HEK293 (cell line): ENCODE data around the gene ACSS1.

ENCODE experiments used
- CTCF ChIA-PET: fragments of 350-600 bp; formaldehyde crosslinking; extraction: SDS; loops from one replicate; lab custom pipeline; 2021; ENCODE audit warnings: antibody characterized with exemption; lab: Yijun Ruan, JAX
- POLR2A ChIA-PET: fragments of 300-600 bp; formaldehyde crosslinking; extraction: SDS; loops from one replicate; lab custom pipeline; 2020; ENCODE audit warnings: antibody characterized with exemption, inconsistent platforms; lab: Yijun Ruan, JAX
- H3K27ac ChIP-seq: fragments of 200-500 bp; sonication (Bioruptor generic); 2 replicates; pipeline ENCODE4 v1.5.1; 2014; ENCODE audit warnings: low read depth, low read length, control low read depth, inconsistent platforms; ENCODE audit errors: extremely low read depth
- H3K36me3 ChIP-seq, 2 experiments: fragments of 200-500 bp in 1 of 2; sonication (Bioruptor generic) in 1 of 2; 1 replicate in 1 of 2; 2 replicates in 1 of 2; pipeline ENCODE4 v1.5.1; 2014 to 2017; ENCODE audit warnings: inconsistent platforms in 2 of 2, low read length in 2 of 2; ENCODE audit not compliant: control insufficient read depth in 2 of 2, insufficient read depth in 1 of 2
- H3K4me1 ChIP-seq: fragments of 200-500 bp; sonication (Bioruptor generic); 2 replicates; pipeline ENCODE4 v1.5.1; 2014; ENCODE audit warnings: mild to moderate bottlenecking, low read length, inconsistent platforms; ENCODE audit not compliant: control insufficient read depth, insufficient read depth
- H3K4me3 ChIP-seq: 2 replicates; pipeline ENCODE4 v1.5.1; 2011; ENCODE audit warnings: low read depth, mild to moderate bottlenecking, control low read depth, low read length, moderate library complexity
- H3K9me3 ChIP-seq: fragments of 200-500 bp; sonication (Bioruptor generic); 2 replicates; pipeline ENCODE4 v1.5.1; 2014; ENCODE audit warnings: low read depth, low read length, inconsistent platforms; ENCODE audit not compliant: control insufficient read depth, insufficient read depth
- GFI1B ChIP-seq: fragments of 450-650 bp; formaldehyde crosslinking; IDR thresholded peaks from 2 replicates; pipeline ENCODE4 v1.5.1; 2016; ENCODE audit warnings: missing biosample characterization, missing genetic modification characterization
- GLI2 ChIP-seq: fragments of 450-650 bp; formaldehyde crosslinking; IDR thresholded peaks from 2 replicates; pipeline ENCODE4; 2017; ENCODE audit warnings: missing biosample characterization, missing genetic modification characterization, low read depth, borderline replicate concordance
- GLIS1 ChIP-seq: fragments of 450-650 bp; formaldehyde crosslinking; IDR thresholded peaks from 2 replicates; pipeline ENCODE4 v1.5.1; 2016; ENCODE audit warnings: missing biosample characterization, missing genetic modification characterization
- HOXC10 ChIP-seq: sonication (generic); formaldehyde crosslinking; IDR thresholded peaks from 2 replicates; pipeline ENCODE4 v1.8.1; 2023; ENCODE audit warnings: mild to moderate bottlenecking, missing genetic modification reagents
- KLF1 ChIP-seq: fragments of 450-650 bp; formaldehyde crosslinking; IDR thresholded peaks from 2 replicates; pipeline ENCODE4 v1.5.1; 2016; ENCODE audit warnings: missing biosample characterization, missing genetic modification characterization
- KLF8 ChIP-seq: fragments of 450-650 bp; formaldehyde crosslinking; IDR thresholded peaks from 2 replicates; pipeline ENCODE4 v1.5.1; 2016; ENCODE audit warnings: missing biosample characterization, missing genetic modification characterization
- MEIS1 ChIP-seq: sonication (generic); formaldehyde crosslinking; IDR thresholded peaks from 2 replicates; pipeline ENCODE4 v1.8.1; 2022; ENCODE audit warnings: missing genetic modification reagents, mild to moderate bottlenecking, borderline replicate concordance
- OVOL3 ChIP-seq: fragments of 450-650 bp; formaldehyde crosslinking; IDR thresholded peaks from 2 replicates; pipeline ENCODE4 v1.5.1; 2016; ENCODE audit warnings: missing biosample characterization, missing genetic modification characterization
- WT1 ChIP-seq: fragments of 450-650 bp; formaldehyde crosslinking; IDR thresholded peaks from 2 replicates; pipeline ENCODE4 v1.5.1; 2016; ENCODE audit warnings: missing biosample characterization, missing genetic modification characterization
- ZIC2 ChIP-seq: fragments of 450-650 bp; formaldehyde crosslinking; IDR thresholded peaks from 2 replicates; pipeline ENCODE4 v1.5.1; 2016; ENCODE audit warnings: missing biosample characterization, missing genetic modification characterization
- ZNF121 ChIP-seq: fragments of 450-650 bp; formaldehyde crosslinking; IDR thresholded peaks from 2 replicates; pipeline ENCODE4 v1.5.1; 2016; ENCODE audit warnings: missing biosample characterization, missing genetic modification characterization
- ZNF132 ChIP-seq: fragments of 450-650 bp; formaldehyde crosslinking; IDR thresholded peaks from 2 replicates; pipeline ENCODE4 v1.5.1; 2017; ENCODE audit warnings: missing biosample characterization, missing genetic modification characterization, borderline replicate concordance
- ZNF174 ChIP-seq: fragments of 450-650 bp; formaldehyde crosslinking; IDR thresholded peaks from 2 replicates; pipeline ENCODE4 v1.5.0; 2017; ENCODE audit warnings: missing biosample characterization, mild to moderate bottlenecking, missing genetic modification characterization
- ZNF248 ChIP-seq: fragments of 450-650 bp; formaldehyde crosslinking; IDR thresholded peaks from 2 replicates; pipeline ENCODE4 v1.5.1; 2017; ENCODE audit warnings: missing biosample characterization, missing genetic modification characterization
- ZNF510 ChIP-seq: fragments of 450-650 bp; formaldehyde crosslinking; IDR thresholded peaks from 2 replicates; pipeline ENCODE4 v1.5.1; 2018; ENCODE audit warnings: mild to moderate bottlenecking, missing genetic modification characterization, missing biosample characterization; ENCODE audit not compliant: insufficient replicate concordance
- ZNF600 ChIP-seq: fragments of 450-650 bp; formaldehyde crosslinking; IDR thresholded peaks from 2 replicates; pipeline ENCODE4 v1.5.1; 2016; ENCODE audit warnings: missing biosample characterization, missing genetic modification characterization
- ZNF707 ChIP-seq: fragments of 450-650 bp; formaldehyde crosslinking; IDR thresholded peaks from 2 replicates; pipeline ENCODE4 v1.5.1; 2016; ENCODE audit warnings: missing biosample characterization, missing genetic modification characterization
- ZNF768 ChIP-seq: fragments of 450-650 bp; formaldehyde crosslinking; IDR thresholded peaks from 2 replicates; pipeline ENCODE4 v1.5.1; 2018; ENCODE audit warnings: missing biosample characterization, mild to moderate bottlenecking, missing genetic modification characterization
- ZNF776 ChIP-seq: fragments of 450-650 bp; formaldehyde crosslinking; IDR thresholded peaks from 2 replicates; pipeline ENCODE4 v1.5.0; 2017; ENCODE audit warnings: missing biosample characterization, missing genetic modification characterization, borderline replicate concordance
- ZNF777 ChIP-seq: fragments of 450-650 bp; formaldehyde crosslinking; IDR thresholded peaks from 2 replicates; pipeline ENCODE4 v1.5.1; 2017; ENCODE audit warnings: missing biosample characterization, missing genetic modification characterization, borderline replicate concordance
- ZNF785 ChIP-seq: fragments of 450-650 bp; formaldehyde crosslinking; IDR thresholded peaks from 2 replicates; pipeline ENCODE4 v1.5.1; 2016; ENCODE audit warnings: missing biosample characterization, missing genetic modification characterization
- ZNF837 ChIP-seq: fragments of 450-650 bp; formaldehyde crosslinking; IDR thresholded peaks from 2 replicates; pipeline ENCODE4 v1.5.1; 2016; ENCODE audit warnings: missing biosample characterization, missing genetic modification characterization
- TF ChIP-seq, protein P1 (sequence below): fragments of 450-650 bp; formaldehyde crosslinking; IDR thresholded peaks from 2 replicates; pipeline ENCODE4 v1.5.1; 2017; ENCODE audit warnings: missing biosample characterization, missing genetic modification characterization
- TF ChIP-seq, protein P2 (sequence below): fragments of 450-650 bp; formaldehyde crosslinking; IDR thresholded peaks from 2 replicates; pipeline ENCODE4 v1.5.1; 2016; ENCODE audit warnings: missing biosample characterization, missing genetic modification characterization
- TF ChIP-seq, protein P3 (sequence below): fragments of 450-650 bp; formaldehyde crosslinking; IDR thresholded peaks from 2 replicates; pipeline ENCODE4 v1.5.1; 2016; ENCODE audit warnings: missing biosample characterization, missing genetic modification characterization
- TF ChIP-seq, protein P4 (sequence below): fragments of 450-650 bp; formaldehyde crosslinking; IDR thresholded peaks from 2 replicates; pipeline ENCODE4 v1.5.1; 2016; ENCODE audit warnings: missing biosample characterization, missing genetic modification characterization
- TF ChIP-seq, protein P5 (sequence below): fragments of 450-650 bp; formaldehyde crosslinking; IDR thresholded peaks from 2 replicates; pipeline ENCODE4 v1.5.1; 2016; ENCODE audit warnings: missing biosample characterization, missing genetic modification characterization, low read depth

ACSS1 gene

DNA sequence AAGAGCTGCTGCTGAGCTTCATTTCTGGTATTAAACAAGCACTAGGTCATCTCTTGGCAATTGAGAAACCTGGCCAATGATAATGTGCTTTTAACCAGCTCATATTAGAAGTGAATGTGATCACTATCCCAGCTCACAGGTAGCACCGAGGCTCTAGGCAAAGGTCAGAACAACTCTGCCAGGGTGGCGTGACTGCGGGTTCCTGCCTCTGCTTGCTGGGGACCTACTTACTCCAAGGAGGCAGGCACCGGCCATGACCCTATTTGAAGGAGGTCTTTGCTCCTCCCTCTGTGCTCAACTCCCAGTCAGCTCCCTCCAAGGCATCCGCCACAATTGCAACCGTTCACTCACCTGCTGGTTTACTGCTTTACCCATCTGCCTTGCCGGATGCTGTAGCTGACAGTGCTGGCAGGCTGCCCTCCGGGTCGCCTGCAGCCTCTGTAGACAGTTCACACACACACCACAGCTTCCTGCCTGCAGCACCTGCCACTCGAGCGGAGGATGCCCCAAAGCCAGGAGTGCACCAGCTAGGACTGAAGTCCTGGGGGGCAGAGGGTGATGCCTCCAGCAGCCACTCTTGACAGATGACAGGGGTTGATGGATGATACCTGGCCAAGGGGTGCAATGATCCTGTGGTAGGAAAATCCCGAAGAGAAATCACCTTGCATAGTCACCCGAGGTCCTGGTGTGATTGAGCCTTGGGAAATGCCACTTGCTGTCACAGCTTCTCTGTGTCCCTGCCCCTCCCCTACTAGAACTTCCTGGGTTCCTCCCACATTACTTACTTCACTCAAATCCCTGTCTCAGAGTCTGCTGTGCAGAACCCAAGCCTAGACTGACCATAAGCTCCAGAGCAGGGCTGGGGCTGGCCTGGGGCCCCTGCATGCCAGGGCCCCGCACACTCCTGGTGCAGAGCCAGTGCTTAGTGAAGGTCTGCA is 32.8 kb upstream of the ACSS1 start:
- ChIA-PET POLR2A (no interaction called here), CTCF (interaction anchor here (0.6 to 1.0 kb wide), 2 partner anchors 13 to 343 kb away, joined by 3 to 4 read pairs; no protein-coding TSS in a partner anchor)

DNA sequence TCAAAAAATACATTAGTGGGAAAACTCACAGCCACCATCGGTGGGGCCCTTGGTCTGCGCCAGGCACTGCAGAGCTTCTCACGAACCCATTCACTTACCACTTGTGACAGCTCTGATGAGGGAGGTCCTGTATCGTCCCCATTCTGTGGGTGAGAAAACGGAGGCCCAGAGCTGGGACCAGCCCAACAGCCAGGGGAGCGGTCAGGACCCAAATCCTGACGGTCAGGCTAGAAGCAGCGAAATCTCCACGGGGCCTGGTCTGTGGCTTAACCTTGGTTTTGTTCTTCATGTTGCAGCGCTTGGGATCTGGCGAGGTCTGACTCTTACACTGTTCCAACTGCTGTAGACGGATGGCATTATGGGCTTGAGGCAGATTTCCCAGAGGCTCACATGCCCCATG is 31.7 kb upstream of the ACSS1 start:
- TF ChIP-seq KLF1 (tag by site-specific recombination) (no peak), ZNF776 (tag by site-specific recombination) (no peak), GFI1B (tag by site-specific recombination) (no peak), OVOL3 (tag by site-specific recombination) (no peak), ZNF248 (tag by site-specific recombination) (no peak), MEIS1 (no peak), WT1 (no peak), ZNF777 (tag by site-specific recombination) (no peak), ZNF174 (tag by site-specific recombination) (no peak)
- TF ChIP-seq, protein P1, sequence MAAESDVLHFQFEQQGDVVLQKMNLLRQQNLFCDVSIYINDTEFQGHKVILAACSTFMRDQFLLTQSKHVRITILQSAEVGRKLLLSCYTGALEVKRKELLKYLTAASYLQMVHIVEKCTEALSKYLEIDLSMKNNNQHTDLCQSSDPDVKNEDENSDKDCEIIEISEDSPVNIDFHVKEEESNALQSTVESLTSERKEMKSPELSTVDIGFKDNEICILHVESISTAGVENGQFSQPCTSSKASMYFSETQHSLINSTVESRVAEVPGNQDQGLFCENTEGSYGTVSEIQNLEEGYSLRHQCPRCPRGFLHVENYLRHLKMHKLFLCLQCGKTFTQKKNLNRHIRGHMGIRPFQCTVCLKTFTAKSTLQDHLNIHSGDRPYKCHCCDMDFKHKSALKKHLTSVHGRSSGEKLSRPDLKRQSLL (tag by site-specific recombination) = no peak
- TF ChIP-seq, all 188 proteins: peak for 0
- no peaks in the 10 kb centered on the region for H3K4me1 ChIP-seq
- H3K9me3 ChIP-seq = no peaks in the 10 kb centered on the region
- POLR2A ChIA-PET = no interaction called here
- no peak overlapping the region for H3K27ac ChIP-seq
- CTCF ChIA-PET = no interaction called here
- no peak overlapping the region for H3K4me3 ChIP-seq
- H3K36me3 ChIP-seq = no peaks in the 10 kb centered on the region

More for the DNA sequence above, 32.8 kb upstream of the ACSS1 start:
- Histone ChIP-seq H3K36me3 (no peaks in the 10 kb centered on the region), H3K4me3 (no peak overlapping the region), H3K4me1 (no peaks in the 10 kb centered on the region), H3K27ac (no peak overlapping the region), H3K9me3 (no peaks in the 10 kb centered on the region)
- no peak for TF ChIP-seq HOXC10 (CRISPR knock-in tag)
- no peak for TF ChIP-seq ZNF837 (tag by site-specific recombination)
- TF ChIP-seq, protein P2, sequence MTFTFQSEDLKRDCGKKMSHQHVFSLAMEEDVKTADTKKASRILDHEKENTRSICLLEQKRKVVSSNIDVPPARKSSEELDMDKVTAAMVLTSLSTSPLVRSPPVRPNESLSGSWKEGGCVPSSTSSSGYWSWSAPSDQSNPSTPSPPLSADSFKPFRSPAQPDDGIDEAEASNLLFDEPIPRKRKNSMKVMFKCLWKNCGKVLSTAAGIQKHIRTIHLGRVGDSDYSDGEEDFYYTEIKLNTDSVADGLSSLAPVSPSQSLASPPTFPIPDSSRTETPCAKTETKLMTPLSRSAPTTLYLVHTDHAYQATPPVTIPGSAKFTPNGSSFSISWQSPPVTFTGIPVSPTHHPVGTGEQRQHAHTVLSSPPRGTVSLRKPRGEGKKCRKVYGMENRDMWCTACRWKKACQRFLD = no peak
- TF ChIP-seq, protein P3, sequence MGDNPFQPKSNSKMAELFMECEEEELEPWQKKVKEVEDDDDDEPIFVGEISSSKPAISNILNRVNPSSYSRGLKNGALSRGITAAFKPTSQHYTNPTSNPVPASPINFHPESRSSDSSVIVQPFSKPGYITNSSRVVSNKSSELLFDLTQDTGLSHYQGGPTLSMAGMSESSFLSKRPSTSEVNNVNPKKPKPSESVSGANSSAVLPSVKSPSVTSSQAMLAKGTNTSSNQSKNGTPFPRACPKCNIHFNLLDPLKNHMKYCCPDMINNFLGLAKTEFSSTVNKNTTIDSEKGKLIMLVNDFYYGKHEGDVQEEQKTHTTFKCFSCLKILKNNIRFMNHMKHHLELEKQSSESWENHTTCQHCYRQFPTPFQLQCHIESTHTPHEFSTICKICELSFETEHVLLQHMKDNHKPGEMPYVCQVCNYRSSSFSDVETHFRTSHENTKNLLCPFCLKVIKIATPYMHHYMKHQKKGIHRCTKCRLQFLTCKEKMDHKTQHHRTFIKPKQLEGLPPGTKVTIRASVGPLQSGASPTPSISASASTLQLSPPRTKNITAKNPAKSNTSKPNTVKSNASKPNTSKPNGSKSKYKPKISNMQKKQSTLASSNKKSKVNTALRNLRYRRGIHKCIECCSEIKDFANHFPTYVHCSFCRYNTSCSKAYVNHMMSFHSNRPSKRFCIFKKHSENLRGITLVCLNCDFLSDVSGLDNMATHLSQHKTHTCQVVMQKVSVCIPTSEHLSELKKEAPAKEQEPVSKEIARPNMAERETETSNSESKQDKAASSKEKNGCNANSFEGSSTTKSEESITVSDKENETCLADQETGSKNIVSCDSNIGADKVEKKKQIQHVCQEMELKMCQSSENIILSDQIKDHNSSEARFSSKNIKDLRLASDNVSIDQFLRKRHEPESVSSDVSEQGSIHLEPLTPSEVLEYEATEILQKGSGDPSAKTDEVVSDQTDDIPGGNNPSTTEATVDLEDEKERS = no peak
- no peak for TF ChIP-seq MEIS1
- no peak for TF ChIP-seq ZNF707 (tag by site-specific recombination)
- TF ChIP-seq KLF8 (tag by site-specific recombination) = no peak
- TF ChIP-seq, protein P4, sequence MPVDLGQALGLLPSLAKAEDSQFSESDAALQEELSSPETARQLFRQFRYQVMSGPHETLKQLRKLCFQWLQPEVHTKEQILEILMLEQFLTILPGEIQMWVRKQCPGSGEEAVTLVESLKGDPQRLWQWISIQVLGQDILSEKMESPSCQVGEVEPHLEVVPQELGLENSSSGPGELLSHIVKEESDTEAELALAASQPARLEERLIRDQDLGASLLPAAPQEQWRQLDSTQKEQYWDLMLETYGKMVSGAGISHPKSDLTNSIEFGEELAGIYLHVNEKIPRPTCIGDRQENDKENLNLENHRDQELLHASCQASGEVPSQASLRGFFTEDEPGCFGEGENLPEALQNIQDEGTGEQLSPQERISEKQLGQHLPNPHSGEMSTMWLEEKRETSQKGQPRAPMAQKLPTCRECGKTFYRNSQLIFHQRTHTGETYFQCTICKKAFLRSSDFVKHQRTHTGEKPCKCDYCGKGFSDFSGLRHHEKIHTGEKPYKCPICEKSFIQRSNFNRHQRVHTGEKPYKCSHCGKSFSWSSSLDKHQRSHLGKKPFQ (tag by site-specific recombination) = 0 out of 2 replicates have a peak, but pooled peaks have one; percentile 26
- peak; percentile 34; the same call in 1 of the 2 replicates for TF ChIP-seq GLIS1 (tag by site-specific recombination)
- TF ChIP-seq ZNF600 = no peak
- TF ChIP-seq ZNF132 = no peak
- no peak for TF ChIP-seq GLI2 (tag by site-specific recombination)
- TF ChIP-seq OVOL3 (tag by site-specific recombination) = no peak
- no peak for TF ChIP-seq ZNF768 (tag by site-specific recombination)
- TF ChIP-seq, protein P5, sequence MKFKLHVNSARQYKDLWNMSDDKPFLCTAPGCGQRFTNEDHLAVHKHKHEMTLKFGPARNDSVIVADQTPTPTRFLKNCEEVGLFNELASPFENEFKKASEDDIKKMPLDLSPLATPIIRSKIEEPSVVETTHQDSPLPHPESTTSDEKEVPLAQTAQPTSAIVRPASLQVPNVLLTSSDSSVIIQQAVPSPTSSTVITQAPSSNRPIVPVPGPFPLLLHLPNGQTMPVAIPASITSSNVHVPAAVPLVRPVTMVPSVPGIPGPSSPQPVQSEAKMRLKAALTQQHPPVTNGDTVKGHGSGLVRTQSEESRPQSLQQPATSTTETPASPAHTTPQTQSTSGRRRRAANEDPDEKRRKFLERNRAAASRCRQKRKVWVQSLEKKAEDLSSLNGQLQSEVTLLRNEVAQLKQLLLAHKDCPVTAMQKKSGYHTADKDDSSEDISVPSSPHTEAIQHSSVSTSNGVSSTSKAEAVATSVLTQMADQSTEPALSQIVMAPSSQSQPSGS (tag by site-specific recombination) = no peak
- no peak for TF ChIP-seq ZNF121 (tag by site-specific recombination)
- no peak for TF ChIP-seq ZNF510 (tag by site-specific recombination)
- TF ChIP-seq ZNF785 (tag by site-specific recombination) = no peak
- TF ChIP-seq ZIC2 = peak; percentile 94
